HG02870 (cell line): Measurements from ENCODE around the gene MCC.
"Not testable (repeated sequence)": the region's sequence is repeated elsewhere in the genome, so short reads cannot be mapped to it uniquely, and the experiment has no call there.

Experiments
- ATAC-seq: cut with Tn5 transposase; IDR thresholded peaks from one replicate; pipeline ENCODE4 v1.9.1; 2021; ENCODE audit warnings: mild to moderate bottlenecking, moderate library complexity; ENCODE audit not compliant: unreplicated experiment

MCC gene

DNA sequence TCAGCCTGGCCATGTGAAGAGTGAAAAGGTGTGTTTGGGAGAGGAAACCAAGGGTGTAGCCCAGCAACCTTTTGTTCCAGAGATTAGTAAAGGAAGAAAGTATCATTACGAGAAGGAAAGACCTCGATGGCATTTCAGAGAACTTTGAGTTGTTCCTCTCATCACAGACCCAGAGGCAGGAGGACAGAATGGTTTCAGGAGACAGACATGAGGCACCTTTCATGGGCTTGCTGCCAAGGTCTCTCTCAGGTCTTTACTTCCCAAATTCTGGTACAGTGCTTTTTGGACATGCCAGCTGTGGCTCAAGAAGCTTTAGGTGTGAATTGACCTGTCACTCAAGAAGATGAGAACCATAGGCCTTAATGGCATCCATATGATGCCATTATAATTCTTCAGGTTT lies 2.8 kb upstream of the MCC start:
- no peak for ATAC-seq

DNA sequence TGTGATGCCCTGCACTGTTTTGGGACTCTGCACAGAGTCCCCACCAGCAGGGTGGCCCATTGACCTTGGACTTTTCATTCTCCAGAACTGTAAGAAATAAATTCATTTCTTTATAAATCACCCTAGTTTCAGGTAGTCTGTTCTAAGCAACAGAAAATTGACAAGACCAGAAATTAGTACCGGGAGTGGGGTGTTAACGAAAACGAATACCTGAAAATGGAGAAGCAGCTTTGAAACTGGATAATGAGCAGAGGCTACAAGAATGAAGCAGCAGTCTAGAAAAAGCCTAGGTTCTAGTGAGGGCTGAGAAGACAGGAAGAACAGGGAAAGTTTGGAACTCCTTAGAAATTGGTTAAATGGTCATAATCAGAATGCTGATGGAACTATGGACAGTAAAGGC lies 2.1 kb upstream of the MCC start:
- no peak for ATAC-seq

- ATAC-seq, result peak; percentile 56
These were observed 1.0 kb upstream of the MCC start for GRCh38 chr5:113489299-113489698.

DNA sequence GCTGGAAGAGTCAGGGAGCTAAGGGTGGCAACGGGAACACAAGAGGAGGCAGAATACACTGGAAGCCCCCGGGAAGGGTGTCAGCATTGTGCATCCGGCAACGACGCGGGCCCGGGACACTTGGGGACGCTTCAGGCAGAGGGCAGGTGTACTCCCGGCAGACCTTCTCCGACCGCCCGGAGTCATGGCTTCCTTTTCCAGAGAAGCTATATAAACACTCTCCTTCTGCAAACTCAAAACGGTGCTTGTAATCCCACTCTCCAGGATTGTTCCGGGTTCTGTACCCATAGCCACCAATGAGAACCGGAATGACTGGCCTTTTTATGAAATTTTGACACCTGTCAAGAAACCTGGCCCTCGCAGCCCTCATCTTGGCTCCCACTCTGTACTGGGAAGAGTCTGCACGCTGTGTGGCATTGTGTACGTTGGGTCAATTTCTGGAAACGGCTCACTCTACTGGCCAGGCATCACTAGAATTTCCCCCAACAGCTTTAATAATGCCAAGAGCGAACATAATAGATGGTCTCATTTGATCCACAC lies 462 bp upstream of the MCC start:
- ATAC-seq, result no peak

DNA sequence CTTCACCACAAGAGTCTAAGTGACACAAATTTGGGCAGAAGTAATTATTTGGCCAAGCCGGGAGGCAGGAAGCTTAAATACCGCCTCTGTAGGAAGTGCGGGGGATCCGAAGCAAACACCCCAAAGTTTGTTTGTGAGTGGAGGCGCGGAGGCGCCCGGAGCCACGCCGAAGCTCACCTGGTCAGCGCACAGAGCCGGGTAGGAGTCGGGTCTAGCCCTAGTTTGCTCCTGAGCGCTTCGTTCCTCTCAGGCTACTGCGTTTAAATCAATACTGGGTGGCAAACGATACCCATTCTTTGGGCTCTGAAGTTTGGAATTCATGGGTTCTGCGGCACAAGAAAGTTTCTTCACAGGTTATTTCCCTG lies 855 bp downstream of the MCC start:
- ATAC-seq, result no peak

DNA sequence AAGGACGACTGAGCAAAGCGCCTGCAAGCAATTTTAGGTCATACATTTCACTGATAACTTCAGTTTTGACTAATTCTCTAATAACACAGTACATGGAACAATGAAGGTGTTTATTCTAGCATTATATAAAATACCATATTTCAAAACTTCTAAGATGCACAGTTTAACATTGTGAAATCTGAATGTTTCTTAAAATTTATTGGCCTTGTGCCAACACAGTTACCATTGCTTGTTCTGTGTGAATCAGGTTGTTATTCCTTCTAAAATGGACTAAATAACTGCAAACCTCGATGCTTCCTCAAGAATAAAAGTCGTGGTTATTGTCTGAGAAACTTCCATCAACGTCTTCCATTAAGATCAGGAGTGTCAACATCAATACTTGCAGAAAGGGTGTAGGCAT lies 8.0 kb downstream of the MCC start:
- no peak for ATAC-seq

DNA sequence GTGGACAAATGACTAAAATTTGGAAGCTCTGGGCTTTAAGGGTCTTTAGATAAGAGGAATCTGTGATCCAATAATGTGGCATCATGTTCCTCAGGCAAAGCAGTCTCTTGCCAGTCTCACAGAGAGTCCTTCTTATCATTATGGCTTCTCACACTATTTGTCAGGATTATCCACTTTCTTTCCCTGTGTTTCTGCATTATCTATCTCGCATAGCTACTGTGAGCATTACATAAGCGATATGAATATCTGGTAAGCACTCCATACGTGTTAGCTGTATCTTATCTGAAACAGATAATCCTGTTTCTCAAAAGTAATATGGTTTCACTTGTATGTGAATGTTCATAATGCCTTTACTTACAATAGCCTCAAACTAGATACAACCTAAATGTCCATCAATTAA lies 9.6 kb downstream of the MCC start:
- ATAC-seq, result no peak

DNA sequence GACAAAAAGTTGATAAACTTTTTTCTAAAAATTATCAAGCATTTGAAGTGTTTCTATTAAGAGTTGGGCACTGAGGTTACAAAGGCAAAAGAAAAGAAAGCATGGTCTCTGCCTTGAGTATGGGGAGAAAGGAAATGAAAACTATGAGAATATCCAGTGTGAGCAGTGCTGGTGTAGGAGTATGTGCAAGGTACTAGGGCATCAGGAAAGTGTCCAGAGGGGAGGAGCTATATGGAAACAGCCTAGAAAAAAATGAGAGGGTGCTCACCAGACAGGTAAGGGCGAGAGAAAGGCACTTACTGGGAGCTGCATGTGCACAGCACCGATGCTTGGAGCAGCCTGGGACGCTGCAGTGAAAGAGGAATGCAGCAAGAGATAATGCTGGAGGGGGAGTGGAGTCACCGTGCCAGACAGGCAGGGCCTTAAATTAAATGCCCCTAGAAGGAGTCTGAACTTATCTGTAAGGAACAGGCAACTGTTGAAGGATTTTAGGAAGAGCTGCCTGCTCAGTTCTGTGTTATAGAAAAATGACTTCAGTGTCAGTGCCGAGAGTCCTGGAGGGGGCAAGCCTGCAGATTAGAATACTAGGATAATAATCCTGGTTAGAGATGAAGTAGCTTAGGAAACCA lies 14.0 kb downstream of the MCC start:
- ATAC-seq, result no peak

DNA sequence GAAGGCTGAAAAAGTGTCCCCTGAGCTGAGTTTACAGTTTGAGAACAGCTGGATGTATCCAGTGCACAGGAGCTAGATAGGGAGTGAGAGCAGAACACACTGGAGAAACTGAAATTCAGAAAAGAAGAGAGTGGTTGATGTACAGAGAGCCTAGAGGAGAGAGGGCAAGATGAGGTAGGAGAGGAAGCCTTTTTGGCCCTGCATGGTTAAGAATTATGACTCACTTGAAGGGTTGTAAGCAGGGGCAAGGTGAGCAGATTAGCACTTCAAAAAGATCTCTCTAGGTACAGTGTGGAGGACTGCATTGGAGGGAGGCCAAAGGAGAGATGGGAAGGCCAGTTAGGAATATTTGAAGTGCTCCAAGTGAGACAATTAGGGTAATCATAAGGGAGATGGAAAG lies 25.2 kb downstream of the MCC start:
- ATAC-seq, result no peak

- not testable (repeated sequence) for ATAC-seq
These were observed 31.1 kb downstream of the MCC start for GRCh38 chr5:113457106-113457505.

GRCh38 chr5:113452941-113453340 lies 35.3 kb downstream of the MCC start:
- ATAC-seq, result no peak

- ATAC-seq, result no peak
These were observed 36.5 kb downstream of the MCC start for GRCh38 chr5:113451797-113452196.

GRCh38 chr5:113450929-113451328 lies 37.3 kb downstream of the MCC start:
- no peak for ATAC-seq

DNA sequence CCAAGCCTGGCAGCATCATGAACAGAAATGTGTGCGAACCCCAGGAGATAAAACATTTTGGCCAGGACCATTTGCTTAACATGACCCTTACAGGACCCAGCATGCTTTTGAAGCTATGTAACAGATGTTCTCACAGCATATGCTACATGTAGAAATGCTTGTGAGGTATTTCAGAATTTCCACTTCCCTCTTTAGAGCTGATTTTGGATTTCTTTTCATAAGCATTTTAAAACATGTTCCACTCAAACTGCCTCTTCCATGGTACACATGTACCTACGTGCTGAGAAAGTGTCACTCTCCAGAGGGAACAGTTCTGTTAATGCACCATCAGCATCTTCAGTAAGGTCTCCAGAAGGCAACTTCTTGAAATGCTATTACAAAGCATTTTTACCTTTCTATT lies 37.8 kb downstream of the MCC start:
- no peak for ATAC-seq

GRCh38 chr5:113448252-113448651 lies 40.0 kb downstream of the MCC start:
- ATAC-seq, result no peak

- ATAC-seq, result no peak
These were observed 40.7 kb downstream of the MCC start for GRCh38 chr5:113447498-113448050.

GRCh38 chr5:113446358-113446927 lies 41.8 kb downstream of the MCC start:
- no peak for ATAC-seq

- ATAC-seq, result no peak
These were observed 51.1 kb downstream of the MCC start for GRCh38 chr5:113437111-113437510.

- ATAC-seq, result no peak
These were observed 52.7 kb downstream of the MCC start for GRCh38 chr5:113435575-113435974.

GRCh38 chr5:113434889-113435288 lies 53.4 kb downstream of the MCC start, which contains the start of gene TSSK1B:
Gene TSSK1B (minus strand): TSS chr5:113434989. CDS start chr5:113434839, 150 bp downstream.
- no peak for ATAC-seq

DNA sequence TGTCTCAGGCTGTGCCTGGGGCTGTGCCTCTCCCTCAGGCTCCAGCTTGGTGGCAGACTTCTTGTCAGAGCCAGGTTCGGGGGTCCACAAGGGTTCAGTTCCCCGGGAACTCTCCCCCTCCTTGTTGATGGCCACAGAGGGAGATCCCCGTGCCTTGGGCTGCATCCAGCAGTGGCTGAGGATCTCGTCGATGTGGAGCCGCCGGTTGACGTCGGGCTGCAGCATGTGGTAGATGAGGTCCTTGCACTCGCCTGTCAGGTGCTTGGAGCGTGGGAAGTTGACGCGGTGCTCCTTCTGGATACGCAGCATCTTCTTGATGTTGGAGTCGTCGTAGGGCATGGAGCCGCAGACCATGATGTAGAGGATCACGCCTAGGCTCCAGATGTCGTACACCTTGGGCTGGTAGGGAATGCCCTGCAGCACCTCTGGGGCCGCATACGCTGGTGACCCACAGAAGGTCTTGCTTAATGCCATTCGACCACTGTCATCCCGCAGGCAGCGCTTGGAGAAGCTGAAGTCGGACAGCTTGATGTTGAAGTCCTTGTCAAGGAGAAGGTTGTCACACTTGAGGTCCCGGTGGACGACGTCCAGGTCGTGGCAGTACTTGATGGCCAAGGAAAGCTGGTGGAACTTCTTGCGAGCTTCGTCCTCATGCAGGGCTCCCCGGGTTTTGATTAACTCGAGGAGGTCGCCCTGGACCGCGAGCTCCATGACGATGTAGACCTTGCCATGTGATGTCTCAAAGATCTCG lies 54.2 kb downstream of the MCC start:
- no peak for ATAC-seq

DNA sequence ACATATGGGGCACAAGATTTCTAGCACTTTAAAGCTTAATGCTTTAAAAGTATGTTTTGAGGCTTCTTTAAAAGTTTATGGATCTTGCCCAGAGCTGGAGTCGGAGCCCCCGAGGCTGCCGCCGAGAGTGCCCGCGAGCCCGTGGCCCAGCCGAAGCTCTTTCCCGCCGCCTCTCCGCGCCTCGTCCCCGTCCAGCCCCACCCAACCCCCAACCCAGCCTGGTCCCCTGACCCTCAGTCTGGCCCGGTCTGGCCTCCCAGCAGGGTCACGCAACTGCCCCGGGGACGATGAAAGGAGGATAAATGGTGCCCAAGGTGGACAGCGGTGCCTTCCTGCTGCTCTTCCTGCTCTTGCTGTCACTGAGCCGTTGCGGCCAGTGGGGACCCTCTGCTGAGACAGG lies 55.2 kb downstream of the MCC start:
- ATAC-seq, result no peak
